ENCODE data around the gene LPCAT2. TPM values are rescaled to one million over a fixed set of nuclear protein-coding genes. Genes with fewer than 3 reads are reported as not detected.

Gene LPCAT2
- total RNA-seq, 2 donors from 2014 or later: 20.5 to 21.1 TPM

DNA sequence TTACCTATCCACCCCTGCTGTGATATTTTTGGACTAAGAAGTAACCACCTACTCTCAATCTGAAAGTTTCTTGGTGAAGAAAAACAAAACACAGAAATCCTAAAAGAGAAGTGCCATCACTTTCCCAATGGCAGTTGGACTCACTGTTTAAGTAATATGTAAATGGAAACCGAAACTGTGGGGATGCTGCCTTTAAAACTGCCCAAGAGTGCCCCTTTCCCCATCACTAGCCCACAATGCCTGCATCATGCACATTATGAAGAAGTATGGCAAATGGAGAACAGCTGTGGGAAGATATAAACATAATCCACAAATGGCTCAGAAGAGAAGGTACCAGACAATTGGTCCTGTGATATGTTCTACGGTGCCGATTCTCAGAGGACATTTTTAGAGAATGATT lies 113.4 kb downstream of the LPCAT2 start:
- H3K9me3 ChIP-seq: no peaks in the 10 kb centered on the region
- ATAC-seq (ENCODE audit: insufficient number of reproducible peaks, low FRiP score, low read depth) (no peak), DNase-seq (ENCODE audit: low spot score) (no peak)
- H3K27ac ChIP-seq: no peak overlapping the region
- no peak for TF ChIP-seq CTCF (IDR thresholded peaks at IDR 0.05)
- H3K27me3 ChIP-seq (replicated peaks; ENCODE audit: insufficient read depth): no peaks in the 10 kb centered on the region
- H3K4me3 ChIP-seq: no peak overlapping the region
- no peaks in the 10 kb centered on the region for H3K4me1 ChIP-seq (ENCODE audit: control insufficient read depth in 1 of 2, low read depth in 2 of 2)
- no peaks in the 10 kb centered on the region for H3K36me3 ChIP-seq

DNA sequence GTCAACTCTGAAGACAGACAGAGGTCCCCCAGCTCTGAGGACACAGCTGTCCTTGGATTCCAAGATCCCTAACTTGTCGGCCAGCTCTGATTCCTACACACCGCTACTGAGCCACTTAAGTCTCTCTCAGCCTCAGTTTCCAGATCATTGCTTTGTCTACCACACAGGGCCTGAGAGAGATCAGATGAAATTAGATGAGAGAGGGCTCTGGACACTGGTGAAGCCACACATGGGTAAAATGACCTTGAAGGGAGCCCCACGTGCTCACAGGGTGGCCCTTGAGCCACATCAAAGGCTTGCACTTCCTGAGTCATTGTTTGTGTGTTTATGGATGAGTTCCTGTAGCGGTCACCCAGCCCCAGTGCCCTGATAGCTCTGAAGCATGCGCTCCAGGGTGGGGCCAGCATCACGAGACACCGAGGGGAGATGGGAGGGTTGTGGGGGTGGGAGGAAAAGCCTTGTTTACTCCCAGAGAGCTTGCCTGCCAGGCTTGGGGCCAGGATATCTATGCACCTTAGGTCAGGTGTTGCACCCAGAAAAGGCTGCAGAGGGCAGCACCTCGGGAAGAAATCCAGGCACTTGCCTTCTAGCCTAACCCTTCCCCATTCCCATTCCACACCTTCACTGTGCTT lies 114.2 kb downstream of the LPCAT2 start:
- Histone ChIP-seq H3K27ac (no peak overlapping the region), H3K36me3 (no peaks in the 10 kb centered on the region), H3K4me3 (no peak overlapping the region), H3K9me3 (no peaks in the 10 kb centered on the region), H3K27me3 (replicated peaks; ENCODE audit: insufficient read depth) (no peaks in the 10 kb centered on the region), H3K4me1 (ENCODE audit: control insufficient read depth in 1 of 2, low read depth in 2 of 2) (no peaks in the 10 kb centered on the region)
- TF ChIP-seq CTCF (IDR thresholded peaks at IDR 0.05): no peak
- ATAC-seq (ENCODE audit: insufficient number of reproducible peaks, low FRiP score, low read depth) (no peak), DNase-seq (ENCODE audit: low spot score) (no peak)

- DNase-seq (ENCODE audit: low spot score): no peak
- Histone ChIP-seq H3K27me3 (replicated peaks; ENCODE audit: insufficient read depth) (no peaks in the 10 kb centered on the region), H3K4me1 (ENCODE audit: control insufficient read depth in 1 of 2, low read depth in 2 of 2) (no peaks in the 10 kb centered on the region), H3K9me3 (no peaks in the 10 kb centered on the region), H3K36me3 (no peaks in the 10 kb centered on the region), H3K27ac (no peak overlapping the region), H3K4me3 (no peak overlapping the region)
- ATAC-seq (ENCODE audit: insufficient number of reproducible peaks, low FRiP score, low read depth): no peak
- TF ChIP-seq CTCF (IDR thresholded peaks at IDR 0.05): no peak
Observed at GRCh38 chr16:55623640-55624039, 114.8 kb downstream of the LPCAT2 start.

GRCh38 chr16:55624696-55625095 lies 115.8 kb downstream of the LPCAT2 start:
- H3K36me3 ChIP-seq: no peaks in the 10 kb centered on the region
- H3K4me1 ChIP-seq (ENCODE audit: control insufficient read depth in 1 of 2, low read depth in 2 of 2): no peaks in the 10 kb centered on the region
- no peaks in the 10 kb centered on the region for H3K9me3 ChIP-seq
- DNase-seq (ENCODE audit: low spot score) (no peak), ATAC-seq (ENCODE audit: insufficient number of reproducible peaks, low FRiP score, low read depth) (no peak)
- no peaks in the 10 kb centered on the region for H3K27me3 ChIP-seq (replicated peaks; ENCODE audit: insufficient read depth)
- no peak overlapping the region for H3K4me3 ChIP-seq
- no peak for TF ChIP-seq CTCF (IDR thresholded peaks at IDR 0.05)
- H3K27ac ChIP-seq: no peak overlapping the region

DNA sequence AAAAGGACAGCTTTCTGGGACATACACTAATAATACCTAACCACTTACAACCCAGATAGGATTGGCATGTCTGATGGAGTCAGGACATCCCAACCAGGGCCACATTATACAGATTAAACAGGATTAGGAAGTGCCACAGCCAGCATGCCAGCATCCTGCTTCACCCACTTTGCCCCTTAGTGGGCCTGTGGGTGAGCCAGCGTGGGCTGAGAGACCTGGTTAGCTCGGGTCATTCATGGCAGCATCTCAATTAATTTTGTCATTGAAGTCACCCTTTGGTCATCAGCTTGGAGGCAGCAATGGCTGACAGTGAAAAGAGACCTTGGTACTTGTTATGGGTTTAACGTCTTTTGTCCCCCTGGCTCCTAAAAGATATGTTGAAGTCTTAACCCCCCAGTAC lies 117.0 kb downstream of the LPCAT2 start:
- no peaks in the 10 kb centered on the region for H3K9me3 ChIP-seq
- H3K4me1 ChIP-seq (ENCODE audit: control insufficient read depth in 1 of 2, low read depth in 2 of 2): no peaks in the 10 kb centered on the region
- DNase-seq (ENCODE audit: low spot score) (no peak), ATAC-seq (ENCODE audit: insufficient number of reproducible peaks, low FRiP score, low read depth) (no peak)
- no peaks in the 10 kb centered on the region for H3K27me3 ChIP-seq (replicated peaks; ENCODE audit: insufficient read depth)
- H3K27ac ChIP-seq: no peak overlapping the region
- H3K4me3 ChIP-seq: no peak overlapping the region
- no peaks in the 10 kb centered on the region for H3K36me3 ChIP-seq
- no peak for TF ChIP-seq CTCF (IDR thresholded peaks at IDR 0.05)

Measured in thoracic aorta (tissue), 2 donors.